ENCODE measurements around the gene BICDL2. TPM values are rescaled to one million over a fixed set of nuclear protein-coding genes. Genes with fewer than 3 reads are reported as not detected.

The BICDL2 gene
- polyA plus RNA-seq, 3 donors = not detected

DNA sequence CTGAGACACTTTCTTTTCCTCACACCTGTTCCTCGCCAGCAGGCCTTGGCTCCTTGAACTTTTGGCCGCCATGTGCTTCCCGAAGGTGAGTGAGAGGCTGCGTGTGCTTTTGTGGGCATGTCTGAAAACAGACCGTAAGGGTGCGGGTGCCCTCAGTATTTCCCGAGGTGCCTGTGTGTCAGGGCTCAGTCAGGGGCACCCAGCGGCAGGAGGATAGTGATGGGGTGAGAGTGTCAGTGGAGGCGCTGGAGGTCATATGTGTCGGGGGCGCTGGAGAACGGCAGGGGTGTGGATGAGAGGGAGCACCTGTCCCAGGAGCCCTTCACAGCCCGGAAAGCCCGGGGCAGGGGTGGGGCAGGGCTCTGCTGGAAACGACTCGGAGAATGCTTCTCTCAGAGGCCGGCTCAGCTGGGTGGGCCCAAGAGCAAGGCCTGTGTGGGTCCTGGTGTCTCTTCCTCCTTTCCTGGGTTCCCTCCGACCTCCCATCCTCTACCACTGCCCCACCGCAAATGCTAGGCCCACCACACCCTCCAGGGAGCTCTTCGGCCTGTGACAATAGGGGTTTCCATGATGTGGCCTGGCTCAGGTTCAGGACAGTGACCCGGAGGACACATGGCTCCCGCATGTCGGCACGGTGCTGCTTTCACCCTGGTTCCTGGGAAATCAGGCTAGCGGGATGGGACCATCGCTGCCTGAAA, 29.1 kb upstream of the BICDL2 start:
- H4K20me1 ChIP-seq (ENCODE audit: insufficient read depth, low read length) = no peaks in the 10 kb centered on the region
- Mint-ChIP-seq H3K9me3 (peaks cover 0 to 4% (median 0%) of the 10 kb centered on the region in 7 donors), H3K36me3 (no peaks in the 10 kb centered on the region), H3K27ac (peak overlapping the region in 1 of 7 donors; percentile 32), H3K4me3 (peak overlapping the region in 1 of 2 donors; percentile 66), H3K27me3 (ENCODE audit: low read depth in 3 of 3) (peaks cover 0 to 7% (median 3%) of the 10 kb centered on the region in 3 donors), H3K4me1 (peaks cover 32% of the 10 kb centered on the region)
- no peak overlapping the region for H3K27ac ChIP-seq (ENCODE audit: low read depth in 1 of 2, low read length in 2 of 2)
- H3K36me3 ChIP-seq (replicated peaks in 1 of 2; ENCODE audit: control insufficient read depth in 1 of 2, insufficient read depth in 2 of 2, low read length in 2 of 2) = no peaks in the 10 kb centered on the region
- no peaks in the 10 kb centered on the region for H3K27me3 ChIP-seq (ENCODE audit: control insufficient read depth in 2 of 2, insufficient read depth in 2 of 2, low read length in 2 of 2)
- no peak for DNase-seq
- no peak for TF ChIP-seq CTCF (IDR thresholded peaks at IDR 0.05)
- no peak overlapping the region for H3K9ac ChIP-seq (ENCODE audit: insufficient read depth, low read length, poor library complexity, severe bottlenecking)
- 98% methylated on average over 19 of the region's 26 CpGs for WGBS (ENCODE audit: insufficient coverage)
- no peaks in the 10 kb centered on the region for H3K79me2 ChIP-seq (ENCODE audit: insufficient read depth, low read length)
- H3K4me2 ChIP-seq (replicated peaks; ENCODE audit: extremely low read depth, low read length, poor library complexity, severe bottlenecking) = no peak overlapping the region
- H3K4me1 ChIP-seq (ENCODE audit: control insufficient read depth in 1 of 2, insufficient read depth in 2 of 2, low read length in 2 of 2) = peaks cover 22 to 33% of the 10 kb centered on the region in 2 donors
- no peak overlapping the region for H3K4me3 ChIP-seq (replicated peaks in 1 of 3; ENCODE audit: low read depth in 2 of 3, low read length in 3 of 3)
- H3K9me3 ChIP-seq (replicated peaks in 1 of 2; ENCODE audit: control insufficient read depth in 1 of 2, insufficient read depth in 1 of 2, low read length in 2 of 2) = no peaks in the 10 kb centered on the region
- intact Hi-C loops (cut with micrococcal nuclease) = no loop called here
- no peak overlapping the region for H2AFZ ChIP-seq (ENCODE audit: insufficient read depth, low read depth, low read length, poor library complexity, severe bottlenecking)

- Mint-ChIP-seq H3K27me3 (ENCODE audit: low read depth in 3 of 3) (peaks cover 0 to 9% (median 2%) of the 10 kb centered on the region in 3 donors), H3K27ac (peak within 1 kb of the TSS in 2 of 7 donors; percentile 32 to 33), H3K4me1 (peaks cover 27% of the 10 kb centered on the region), H3K4me3 (peak within 1 kb of the TSS in 1 of 2 donors; percentile 66), H3K9me3 (peaks cover 0 to 4% (median 0%) of the 10 kb centered on the region in 7 donors), H3K36me3 (no peaks in the 10 kb centered on the region)
- Histone ChIP-seq H2AFZ (ENCODE audit: insufficient read depth, low read depth, low read length, poor library complexity, severe bottlenecking) (no peak within 1 kb of the TSS), H3K79me2 (ENCODE audit: insufficient read depth, low read length) (no peaks in the 10 kb centered on the region), H3K9ac (ENCODE audit: insufficient read depth, low read length, poor library complexity, severe bottlenecking) (no peak within 1 kb of the TSS), H3K27me3 (ENCODE audit: control insufficient read depth in 2 of 2, insufficient read depth in 2 of 2, low read length in 2 of 2) (no peaks in the 10 kb centered on the region), H3K27ac (ENCODE audit: low read depth in 1 of 2, low read length in 2 of 2) (no peak within 1 kb of the TSS), H3K4me3 (replicated peaks in 1 of 3; ENCODE audit: low read depth in 2 of 3, low read length in 3 of 3) (no peak within 1 kb of the TSS), H3K9me3 (replicated peaks in 1 of 2; ENCODE audit: control insufficient read depth in 1 of 2, insufficient read depth in 1 of 2, low read length in 2 of 2) (no peaks in the 10 kb centered on the region), H3K4me2 (replicated peaks; ENCODE audit: extremely low read depth, low read length, poor library complexity, severe bottlenecking) (no peak within 1 kb of the TSS), H3K36me3 (replicated peaks in 1 of 2; ENCODE audit: control insufficient read depth in 1 of 2, insufficient read depth in 2 of 2, low read length in 2 of 2) (no peaks in the 10 kb centered on the region), H3K4me1 (ENCODE audit: control insufficient read depth in 1 of 2, insufficient read depth in 2 of 2, low read length in 2 of 2) (peaks cover 22 to 26% of the 10 kb centered on the region in 2 donors), H4K20me1 (ENCODE audit: insufficient read depth, low read length) (no peaks in the 10 kb centered on the region)
- intact Hi-C loops (cut with micrococcal nuclease) = no loop called here
- no peak for TF ChIP-seq CTCF (IDR thresholded peaks at IDR 0.05)
- DNase-seq = peak in 1 of 3 donors; percentile 55
- WGBS (ENCODE audit: insufficient coverage) = 97% methylated on average over 7 of the region's 13 CpGs
These were observed 28.5 kb upstream of the BICDL2 start, which contains the start of gene IL32 for GRCh38 chr16:3065069-3065741. Gene IL32, plus strand, starts transcription at chr16:3065640. Its CDS starts 172 bp downstream, at chr16:3065812.

Measured in CD14-positive monocyte (primary cell).